CD4-positive, alpha-beta T cell treated with Interleukin-15 for 1 hour (primary cell): ENCODE data around the gene COL6A2.
"Not testable (repeated sequence)": the region's sequence is repeated elsewhere in the genome, so short reads cannot be mapped to it uniquely, and the experiment has no call there.

Experiments used
- DNase-seq: peaks from one replicate; pipeline ENCODE4 v3.0.0-alpha.2; 2020

Gene COL6A2

DNA sequence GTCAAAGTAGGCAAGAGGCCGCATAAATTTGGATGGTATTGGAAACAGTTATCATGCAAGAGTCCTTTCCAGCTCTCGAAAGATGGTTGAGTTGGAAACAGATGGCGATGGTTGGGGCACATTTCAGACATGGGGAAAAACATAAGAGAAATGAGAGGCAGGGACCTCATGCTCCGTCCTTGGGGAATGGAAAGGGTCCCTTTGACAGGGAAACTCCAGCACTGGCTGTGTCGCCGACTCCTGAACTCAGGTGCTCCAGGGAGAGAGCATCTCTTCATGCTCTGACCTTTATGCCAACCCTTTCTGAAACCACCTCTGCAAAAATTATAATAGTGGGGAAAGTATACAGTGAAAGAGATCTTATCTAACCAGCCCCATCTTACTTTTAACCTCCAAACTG lies 36.8 kb upstream of the COL6A2 start:
- no peak for DNase-seq

DNA sequence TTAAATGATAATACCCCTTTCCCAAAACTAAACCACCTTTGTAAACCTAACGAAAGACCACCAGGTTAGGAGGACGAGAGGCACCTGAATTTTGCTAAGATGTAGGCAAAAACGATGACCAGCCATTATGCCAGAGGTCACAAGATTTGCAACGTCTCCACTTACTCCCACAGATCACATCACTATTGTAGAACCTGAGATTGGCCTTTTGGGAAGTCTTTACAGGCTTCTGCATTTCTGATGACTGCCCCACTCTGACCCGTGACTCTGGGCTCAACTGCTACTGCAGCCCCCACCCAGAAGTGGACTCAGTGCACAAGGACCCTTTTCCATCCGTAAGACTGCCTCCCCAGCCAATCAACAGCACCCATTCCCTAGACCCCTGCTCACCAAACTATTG lies 36.4 kb upstream of the COL6A2 start:
- no peak for DNase-seq

DNA sequence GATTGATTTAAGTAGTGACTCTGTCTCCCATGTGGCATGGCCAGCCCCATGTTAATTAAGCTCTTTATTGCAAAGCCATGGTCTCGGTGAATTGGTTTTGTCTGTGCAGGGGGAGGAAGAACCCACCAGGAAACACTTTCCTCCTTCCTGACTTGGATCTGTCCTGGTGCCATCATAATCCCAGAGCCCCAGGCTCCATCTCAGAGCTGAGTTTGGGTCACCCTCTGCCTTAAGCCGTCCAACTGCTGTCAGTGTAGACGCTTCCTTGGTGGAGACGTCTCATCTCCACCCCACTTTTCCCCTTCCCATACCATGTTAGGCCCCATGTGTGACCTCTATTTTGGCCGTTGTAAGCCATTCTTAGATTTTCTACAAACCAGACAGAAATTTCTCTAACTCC lies 36.0 kb upstream of the COL6A2 start:
- no peak for DNase-seq

DNA sequence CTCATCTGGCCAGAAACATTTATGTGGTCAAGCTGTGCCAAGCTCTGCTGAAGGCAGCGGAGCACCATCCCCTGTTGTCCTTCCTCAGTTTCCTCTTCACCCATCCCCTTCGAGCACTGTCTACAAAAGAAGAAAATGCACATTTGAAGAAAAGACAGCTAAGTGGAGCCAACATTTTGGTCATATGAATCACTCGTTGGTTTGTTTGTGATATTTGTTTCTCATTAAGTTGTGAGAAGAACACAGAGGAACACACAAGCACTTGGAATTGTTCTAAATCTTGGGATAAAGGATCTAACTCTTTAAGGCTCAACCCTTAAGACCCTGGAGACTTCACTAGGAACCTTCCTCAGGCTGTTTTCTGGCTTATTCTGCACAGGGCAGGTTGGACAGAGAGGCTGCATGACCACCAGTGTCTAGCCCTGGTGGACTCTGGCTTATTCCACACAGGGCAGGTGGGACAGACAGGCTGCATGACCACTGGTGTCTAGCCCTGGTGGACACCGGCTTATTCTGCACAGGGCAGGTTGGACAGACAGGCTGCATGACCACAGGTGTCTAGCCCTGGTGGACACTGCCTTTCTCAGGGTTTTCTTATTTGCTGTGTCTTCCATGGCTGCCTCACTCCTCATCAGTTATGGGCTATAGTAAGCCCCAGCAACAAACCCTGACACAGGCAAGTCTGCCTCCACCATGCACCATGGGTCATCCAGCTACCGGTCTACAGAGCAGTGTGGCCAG lies 35.3 kb upstream of the COL6A2 start:
- no peak for DNase-seq

DNA sequence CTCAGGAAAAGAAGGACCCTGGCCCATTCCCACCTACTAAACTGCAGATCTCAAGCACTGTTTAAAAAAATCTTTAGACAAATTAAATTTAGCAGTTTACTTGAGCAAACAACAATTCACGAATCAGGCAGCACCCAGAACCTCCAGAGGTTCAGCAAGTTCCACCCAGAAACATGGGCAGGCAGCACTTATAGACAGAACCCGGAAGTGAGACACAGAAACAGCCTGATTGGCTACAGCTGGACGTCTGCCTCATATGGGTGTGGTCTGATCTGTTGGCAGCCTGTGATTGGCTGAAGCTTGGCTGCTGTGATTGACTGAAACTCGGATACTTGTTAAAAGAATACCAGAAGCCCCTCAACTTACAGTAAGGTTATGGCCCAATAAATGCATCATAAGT lies 34.7 kb upstream of the COL6A2 start:
- no peak for DNase-seq

DNA sequence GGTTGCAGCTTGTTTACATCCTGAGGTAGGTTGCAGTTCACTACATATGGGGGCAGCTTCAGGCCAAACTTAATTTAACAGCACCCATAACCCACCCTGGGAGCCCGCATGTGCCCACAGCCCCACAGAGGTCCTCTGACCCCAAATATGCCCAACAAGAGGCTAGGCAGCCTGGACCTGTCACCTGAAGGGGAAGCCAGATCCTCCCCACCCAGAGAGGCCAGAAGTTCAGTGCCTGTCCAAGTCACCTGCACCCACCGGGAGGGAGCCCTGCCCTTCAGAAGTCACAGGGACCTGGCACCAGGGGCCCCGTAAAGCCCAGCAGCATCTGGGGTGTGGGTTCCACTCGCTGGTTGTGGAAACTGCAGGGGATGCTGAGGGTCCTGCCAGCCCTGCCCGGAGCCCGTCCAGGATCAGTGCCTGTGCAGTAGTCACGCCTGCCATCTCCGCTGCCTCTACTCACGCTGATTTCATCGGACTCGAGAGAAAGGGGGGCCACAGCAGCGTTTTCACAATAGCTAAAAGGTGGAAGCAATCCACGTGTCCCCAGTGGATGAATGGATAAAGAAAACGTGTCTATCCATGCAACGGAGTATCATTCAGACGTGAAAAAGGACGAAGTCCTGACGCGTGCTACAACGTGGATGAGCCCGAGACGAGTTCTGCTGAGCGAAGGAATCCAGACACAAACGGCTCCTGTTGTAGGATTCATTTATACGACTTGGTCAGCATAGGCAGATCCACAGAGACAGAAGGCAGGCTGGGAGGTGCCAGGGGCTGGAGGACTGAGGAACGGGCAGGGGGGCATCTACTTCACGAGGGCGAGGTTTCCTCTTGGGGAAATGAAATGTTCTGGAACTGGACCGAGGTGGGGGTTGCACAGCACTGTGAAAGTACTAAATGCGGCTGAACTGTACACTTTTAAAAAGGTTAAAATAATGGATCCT lies 33.9 kb upstream of the COL6A2 start:
- no peak for DNase-seq

DNA sequence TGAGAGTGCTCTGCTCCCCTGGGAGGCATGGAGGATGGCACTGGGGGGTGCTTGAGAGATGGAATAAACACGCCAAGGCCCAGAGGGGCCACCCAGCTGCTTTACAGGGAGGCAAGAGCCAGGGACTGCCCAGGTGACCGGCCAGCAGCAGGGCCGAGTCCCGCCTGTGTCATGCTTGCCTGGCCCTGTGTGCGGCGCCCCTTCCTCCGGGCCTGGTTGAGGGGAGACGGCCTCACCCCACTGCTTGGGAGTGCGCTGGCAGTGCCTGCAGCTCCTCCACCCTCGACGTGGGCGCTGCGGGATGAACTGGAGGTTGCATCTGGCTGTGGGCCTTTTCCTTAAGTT lies 33.1 kb upstream of the COL6A2 start:
- no peak for DNase-seq

DNA sequence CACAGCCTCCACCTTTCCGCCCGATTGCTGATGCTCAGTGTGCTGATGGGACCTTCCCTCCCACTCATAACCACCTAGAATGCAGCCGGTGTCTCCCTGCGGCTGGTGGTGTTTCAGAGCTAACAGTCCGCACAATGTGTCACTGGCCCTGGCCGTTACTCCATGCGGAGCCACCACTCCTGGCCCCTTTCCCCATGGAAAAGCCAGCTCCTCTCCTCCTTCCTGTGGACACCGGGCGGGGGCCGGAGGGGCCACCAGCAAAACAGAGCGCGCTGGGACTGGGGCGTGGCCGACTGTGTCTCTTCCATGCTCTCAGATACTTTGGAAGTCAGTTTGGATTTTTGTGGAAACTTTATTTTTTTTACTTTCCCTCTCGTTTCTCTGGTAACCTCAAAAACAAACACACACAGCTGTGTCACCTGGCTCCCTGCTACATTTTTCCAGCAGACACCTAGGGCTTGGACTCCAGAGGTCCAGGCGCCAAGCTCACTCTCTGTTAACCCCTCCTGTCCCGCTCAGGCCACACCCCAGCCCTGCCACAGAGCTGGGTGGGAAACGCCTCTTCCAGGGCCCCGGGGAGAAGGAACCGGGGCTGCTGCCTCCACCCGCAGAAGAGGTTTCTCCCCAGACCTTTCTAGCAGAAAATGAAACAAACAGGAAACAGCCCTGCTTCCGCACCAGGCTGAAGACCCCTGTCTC lies 32.5 kb upstream of the COL6A2 start:
- no peak for DNase-seq

DNA sequence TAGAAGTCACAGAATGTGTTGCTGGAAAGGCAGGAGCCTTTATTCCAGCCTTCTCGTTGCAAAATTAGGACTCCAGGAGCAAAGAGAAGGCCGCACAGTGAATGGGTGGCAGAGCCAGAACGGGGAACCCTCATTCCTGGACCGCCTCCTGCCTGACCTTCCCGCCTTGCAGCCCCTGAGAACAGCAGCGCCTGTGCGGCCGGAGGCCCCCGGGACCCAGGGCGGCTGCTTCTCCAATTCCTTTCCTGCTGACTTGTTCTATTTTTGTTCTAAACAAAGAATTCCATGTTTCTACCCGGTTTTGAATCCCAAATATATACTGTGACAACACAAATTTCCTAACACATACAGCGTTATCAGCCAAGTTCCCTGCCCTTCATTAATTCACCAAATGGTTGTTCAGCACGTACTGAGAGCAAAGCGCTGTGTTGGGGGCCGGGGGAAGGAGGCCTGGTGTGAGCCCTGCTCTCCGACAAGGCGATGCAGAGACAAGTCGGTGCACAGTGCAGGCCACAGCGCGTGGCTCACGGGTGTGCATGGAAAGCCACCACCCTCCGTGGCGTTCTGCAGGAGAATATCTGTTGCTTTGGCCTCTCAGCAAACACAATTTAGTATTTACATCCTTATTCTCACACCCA lies 31.9 kb upstream of the COL6A2 start:
- no peak for DNase-seq

DNA sequence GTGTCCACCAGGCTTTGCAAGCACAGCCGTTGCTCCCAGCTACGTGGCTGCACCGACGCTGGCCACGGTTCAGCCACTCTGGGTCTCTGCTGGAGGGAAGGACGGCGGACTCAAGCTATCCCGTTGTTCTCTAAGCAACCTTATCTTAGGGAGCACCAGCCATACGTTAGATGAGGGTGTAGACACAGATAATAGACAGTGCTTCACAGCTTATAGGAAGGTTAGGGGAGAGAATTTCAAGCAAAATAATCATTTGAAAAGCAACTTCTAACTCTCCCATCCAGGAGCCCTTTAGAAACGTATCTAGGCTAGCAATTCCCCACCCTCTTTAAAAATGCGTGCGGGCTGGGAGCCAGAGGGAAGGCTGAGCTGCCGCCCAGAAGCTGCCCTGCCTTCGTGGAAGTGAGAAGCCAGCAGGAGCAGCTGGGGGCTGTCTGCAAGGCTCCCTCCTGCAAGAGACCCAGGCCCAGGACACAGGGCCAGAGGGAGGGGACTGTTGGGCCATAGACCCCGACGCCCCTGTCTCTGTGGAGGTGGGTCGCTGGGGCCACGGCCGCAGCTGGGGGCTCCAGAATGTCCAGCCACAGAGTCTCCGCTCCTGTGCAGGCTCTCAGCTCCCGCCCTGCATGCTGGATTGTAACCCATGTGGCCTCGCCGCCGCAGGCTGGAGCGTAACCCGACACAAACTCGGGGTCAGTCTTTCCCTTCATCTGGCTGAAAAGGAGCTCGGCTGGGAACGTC lies 31.2 kb upstream of the COL6A2 start:
- DNase-seq: no peak

DNA sequence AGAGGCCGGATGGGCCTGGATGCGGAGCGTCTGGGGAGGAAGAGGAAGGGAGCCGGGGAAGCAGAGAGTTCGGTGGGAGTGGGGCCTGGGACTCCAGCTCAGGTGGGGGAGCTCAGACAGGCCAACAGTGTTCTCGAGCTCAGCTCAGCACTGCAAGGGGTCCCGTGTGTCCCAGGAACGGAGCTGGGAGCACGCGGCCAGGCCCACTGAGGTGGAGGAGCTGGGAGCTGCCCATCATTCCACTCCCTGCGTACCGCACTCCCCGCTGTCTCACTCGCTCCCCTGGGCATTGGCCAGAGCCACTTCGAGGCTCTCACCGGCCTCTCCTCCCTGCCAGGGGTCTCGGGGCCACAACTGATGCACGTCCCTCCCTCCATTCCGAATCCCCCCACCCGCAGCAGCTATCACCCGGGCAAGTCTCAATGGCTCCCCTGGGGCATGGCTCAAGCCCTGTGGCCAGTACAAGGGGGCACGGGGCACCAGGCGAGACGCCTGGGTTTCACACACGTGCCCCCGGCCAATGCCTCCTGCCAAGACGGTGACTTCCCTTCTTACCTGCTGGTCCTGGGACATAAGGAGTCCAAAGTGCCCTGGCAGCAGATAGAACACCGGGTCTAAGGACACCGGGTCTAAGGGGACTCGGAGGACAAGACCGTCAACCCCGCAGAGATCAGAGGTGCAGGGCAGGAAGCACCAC lies 30.3 kb upstream of the COL6A2 start:
- no peak for DNase-seq

DNA sequence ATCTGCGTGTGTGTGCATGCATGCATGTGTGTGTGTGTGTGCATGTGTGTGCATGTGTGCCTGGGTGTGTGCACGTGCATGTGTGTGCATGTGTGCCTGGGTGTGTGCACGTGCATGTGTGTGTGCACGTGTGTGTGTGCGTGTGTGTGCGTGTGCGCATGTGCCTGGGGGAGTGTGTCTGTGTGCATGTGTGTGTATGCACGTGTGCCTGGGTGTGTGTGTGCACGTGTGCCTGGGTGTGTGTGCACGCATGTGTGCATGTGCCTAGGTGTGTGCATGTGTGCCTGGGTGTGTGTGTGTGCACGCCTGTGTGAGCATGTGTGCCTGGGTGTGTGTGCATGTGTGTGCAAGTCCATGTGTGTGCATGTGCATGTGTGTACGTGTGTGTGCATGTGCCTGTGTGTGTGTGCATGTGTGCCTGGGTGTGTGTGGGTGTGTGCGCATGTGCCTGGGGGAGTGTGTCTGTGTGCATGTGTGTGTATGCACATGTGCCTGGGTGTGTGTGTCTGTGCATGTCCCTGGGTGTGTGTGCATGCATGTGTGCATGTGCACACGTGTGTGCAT lies 29.3 kb upstream of the COL6A2 start:
- no peak for DNase-seq

DNA sequence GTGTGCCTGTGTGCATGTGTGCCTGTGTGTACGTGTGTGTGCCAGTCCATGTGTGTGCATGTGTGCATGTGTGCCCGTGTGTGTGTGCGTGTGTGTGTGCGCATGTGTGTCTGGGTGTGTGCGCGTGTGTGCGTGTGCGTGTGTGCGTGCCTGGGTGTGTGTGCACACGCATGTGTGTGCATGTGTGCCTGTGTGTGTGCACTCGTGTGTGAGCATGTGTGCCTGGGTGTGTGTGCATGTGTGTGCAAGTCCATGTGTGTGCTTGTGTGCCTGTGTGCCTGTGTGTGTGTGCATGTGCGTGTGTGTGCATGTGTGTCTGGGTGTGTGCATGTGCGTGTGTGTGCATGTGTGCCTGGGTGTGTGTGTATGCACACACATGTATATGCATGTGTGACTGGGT lies 28.7 kb upstream of the COL6A2 start:
- DNase-seq: no peak

DNA sequence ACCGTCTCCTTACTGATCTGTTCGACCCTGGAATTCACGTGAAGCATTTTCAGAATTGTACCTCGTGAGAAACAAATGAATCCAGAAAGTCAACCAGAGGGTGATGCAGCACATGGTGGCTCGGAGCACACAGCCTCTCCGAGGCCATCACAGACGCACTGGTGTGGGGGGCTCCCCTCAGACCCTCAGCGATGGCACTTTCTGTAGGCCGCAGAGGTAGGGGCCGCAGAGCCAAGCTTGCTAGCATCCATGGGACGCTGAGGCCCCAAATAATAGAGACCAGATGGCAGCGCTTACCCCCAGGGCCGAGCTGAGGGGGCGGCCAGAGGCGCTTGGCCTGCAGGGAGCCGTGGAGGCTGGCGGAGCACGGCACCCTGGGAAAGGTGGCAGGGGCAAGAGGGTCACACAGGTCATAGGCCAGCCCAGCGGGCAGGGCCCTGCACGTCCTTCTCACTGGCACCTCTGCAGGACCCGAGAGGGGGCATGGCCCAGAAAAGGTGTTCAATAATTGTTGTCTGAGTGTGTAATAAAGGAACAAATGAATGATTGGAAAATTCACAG lies 28.1 kb upstream of the COL6A2 start:
- DNase-seq: no peak

DNA sequence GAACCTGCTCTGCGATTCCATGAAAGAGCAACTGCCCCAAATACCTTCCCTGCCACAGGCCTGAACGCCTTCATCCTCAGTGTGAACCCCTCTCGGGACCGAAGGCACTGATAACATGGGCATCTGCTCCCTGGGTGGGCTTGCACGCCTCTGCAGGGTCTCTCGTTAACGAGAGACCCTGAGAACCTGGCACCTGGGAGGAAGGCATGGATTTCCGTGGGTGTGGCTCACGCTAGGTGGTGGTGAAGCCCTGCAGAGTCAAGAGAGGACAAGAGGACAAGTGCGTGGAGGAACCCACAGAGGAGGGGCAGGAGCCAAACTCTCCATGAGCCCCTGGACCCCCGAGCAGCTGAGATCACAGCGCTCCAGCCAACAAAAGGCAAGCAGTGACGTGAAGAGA lies 26.8 kb upstream of the COL6A2 start:
- DNase-seq: no peak

DNA sequence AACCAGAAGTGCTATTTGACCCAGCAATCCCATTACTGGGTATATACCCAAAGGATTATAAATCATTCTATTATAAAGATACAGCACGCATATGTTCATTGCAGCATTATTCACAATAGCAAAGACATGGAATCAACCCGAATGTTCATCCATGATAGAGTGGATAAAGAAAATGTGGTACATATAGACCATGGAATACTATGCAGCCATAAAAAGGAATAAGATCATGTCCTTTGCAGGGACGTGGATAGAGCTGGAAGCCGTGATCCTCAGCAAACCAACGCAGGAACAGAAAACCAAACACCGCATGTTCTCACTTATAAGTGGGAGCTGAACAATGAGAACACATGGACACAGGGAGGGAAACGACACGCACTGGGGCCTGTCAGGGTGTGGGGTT lies 21.2 kb upstream of the COL6A2 start:
- DNase-seq: not testable (repeated sequence)

DNA sequence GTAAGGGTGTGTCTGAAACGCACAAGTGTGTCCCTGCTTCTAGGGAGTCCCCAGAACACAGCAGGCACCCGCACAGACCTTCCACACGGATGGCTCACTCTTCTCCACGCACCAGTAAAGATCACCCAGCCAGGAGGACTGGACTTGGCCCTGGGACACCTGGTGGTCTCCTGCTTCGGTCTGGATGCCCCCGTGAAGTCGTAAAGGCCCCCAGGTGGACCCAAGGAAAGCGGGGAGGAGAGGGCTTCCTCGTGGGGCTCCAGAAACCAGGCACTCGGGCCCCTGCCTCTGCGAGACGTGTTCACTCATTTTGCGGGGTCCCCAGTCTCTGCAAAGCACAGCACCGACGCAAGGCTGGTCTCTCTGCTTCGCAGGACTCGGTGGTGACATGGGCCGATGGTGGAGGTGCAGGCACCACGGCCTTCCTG lies 20.2 kb upstream of the COL6A2 start:
- no peak for DNase-seq

DNA sequence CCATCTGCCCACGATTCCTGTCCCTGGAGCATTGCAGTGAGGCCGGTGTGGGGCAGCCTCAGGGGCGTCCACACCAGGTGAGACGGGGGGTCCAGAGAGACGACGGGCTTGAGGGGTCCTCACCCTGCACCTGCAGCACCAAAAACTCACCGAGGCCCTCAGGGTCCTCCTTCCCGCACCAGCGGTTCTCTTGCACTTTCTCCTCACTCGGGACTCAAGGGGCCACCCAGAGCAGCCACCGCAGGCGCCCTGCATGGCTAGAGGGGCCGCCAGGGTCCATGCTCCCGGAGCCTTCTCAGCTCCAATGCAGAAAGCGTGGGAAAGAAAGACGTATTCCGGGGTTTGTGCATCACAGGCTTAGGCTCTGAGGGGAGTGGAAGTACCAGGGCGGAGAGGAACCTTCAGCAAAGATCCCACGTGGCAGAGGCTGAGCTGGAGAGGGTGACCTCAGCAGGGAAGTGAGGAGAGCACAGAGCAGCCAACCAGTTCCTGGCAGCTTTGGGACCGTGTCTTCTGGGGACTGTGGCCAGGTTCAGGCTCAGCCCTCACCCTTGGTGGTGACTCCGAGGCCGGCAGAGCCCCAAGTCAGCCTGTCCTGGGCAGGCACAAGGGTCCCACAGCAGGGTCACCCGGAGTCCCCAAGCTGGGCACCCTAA lies 19.5 kb upstream of the COL6A2 start:
- DNase-seq: no peak

DNA sequence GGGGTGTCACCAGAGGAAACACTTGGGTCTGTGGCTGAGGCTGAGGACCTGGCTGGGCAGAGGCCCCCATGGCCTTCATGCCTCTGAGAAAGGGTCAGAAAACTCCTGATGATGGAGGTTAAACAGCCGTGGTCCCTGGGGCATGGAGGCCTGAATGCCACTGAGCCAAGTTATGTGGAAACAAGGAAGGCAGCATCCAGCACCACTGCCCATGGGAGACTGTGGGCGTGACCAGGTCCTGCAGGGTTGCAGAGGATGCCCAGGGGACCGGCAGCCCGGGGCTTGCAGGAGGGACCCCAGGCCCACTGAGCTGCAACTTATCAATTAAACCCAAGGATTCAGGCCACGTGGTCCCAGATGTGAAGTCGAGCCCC lies 18.9 kb upstream of the COL6A2 start:
- no peak for DNase-seq

DNA sequence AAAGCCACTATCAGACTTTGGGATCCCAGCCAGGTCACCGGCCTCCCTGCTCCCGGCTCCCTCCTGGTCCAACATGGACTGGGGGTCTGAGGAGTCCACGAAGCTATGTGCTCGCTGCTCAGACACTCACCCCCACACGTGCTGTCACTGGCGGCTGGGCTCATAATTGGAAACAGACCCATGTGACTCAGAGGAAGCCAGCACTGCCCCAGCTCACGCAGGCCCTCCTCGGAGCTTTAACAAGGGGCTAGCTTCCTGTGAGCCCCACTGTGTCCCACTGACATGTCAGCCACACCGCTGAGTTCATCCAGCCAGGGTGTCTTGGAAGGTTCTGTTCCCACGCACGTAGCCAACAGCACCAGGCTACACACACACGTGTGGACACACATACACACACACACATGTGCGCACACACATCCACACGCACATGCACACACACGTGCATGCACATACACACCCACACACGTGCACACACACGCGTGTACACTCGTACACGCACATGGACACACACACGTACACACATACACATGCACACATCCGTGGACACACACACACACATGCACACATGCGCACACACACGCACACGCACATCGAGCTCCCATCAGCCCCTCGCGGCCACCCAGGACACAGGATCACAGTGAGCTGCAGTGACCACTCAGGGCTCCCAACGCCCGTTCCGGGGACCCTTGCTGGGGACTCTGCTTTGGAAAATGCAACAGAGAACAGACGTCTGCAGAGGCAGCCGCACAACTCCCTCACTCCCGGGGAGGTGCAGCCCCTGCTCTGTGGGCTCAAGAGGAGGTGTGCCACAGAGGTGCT lies 18.4 kb upstream of the COL6A2 start:
- DNase-seq: no peak
